ENCODE results near the gene KCNQ5.
A peak's percentile ranks its signal among the peaks of the same experiment; 100 is the strongest.

Gene KCNQ5

DNA sequence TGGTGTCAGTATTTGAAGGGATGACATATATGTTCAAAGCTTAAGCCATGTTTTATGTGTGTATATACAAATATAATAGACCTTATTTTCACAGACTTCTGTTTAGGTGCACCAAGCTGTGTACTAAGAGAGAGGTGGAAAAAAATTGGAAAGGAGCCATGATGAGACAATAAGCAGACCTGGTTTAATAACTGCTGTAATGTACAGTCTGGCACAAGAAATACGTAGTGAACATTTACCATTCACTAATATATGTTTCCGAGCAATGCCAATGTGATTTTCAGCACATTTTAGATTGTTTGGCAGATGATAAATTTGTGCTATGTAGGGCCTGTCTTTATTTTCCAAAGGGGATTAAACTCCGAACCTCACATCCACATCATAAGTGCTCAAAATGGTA is 487.1 kb downstream of the KCNQ5 start:
- DNase-seq (ENCODE audit: extremely low read depth, low read depth), result no peak
- no peak for TF ChIP-seq CTCF (IDR thresholded peaks at IDR 0.05; ENCODE audit: low read depth, low read length)

GRCh38 chr6:73109659-73110058 is 487.8 kb downstream of the KCNQ5 start:
- no peak for DNase-seq (ENCODE audit: extremely low read depth, low read depth)
- no peak for TF ChIP-seq CTCF (IDR thresholded peaks at IDR 0.05; ENCODE audit: low read depth, low read length)

GRCh38 chr6:73116330-73116729 is 494.5 kb downstream of the KCNQ5 start:
- no peak for DNase-seq (ENCODE audit: extremely low read depth, low read depth)
- TF ChIP-seq CTCF (IDR thresholded peaks at IDR 0.05; ENCODE audit: low read depth, low read length), result no peak

DNA sequence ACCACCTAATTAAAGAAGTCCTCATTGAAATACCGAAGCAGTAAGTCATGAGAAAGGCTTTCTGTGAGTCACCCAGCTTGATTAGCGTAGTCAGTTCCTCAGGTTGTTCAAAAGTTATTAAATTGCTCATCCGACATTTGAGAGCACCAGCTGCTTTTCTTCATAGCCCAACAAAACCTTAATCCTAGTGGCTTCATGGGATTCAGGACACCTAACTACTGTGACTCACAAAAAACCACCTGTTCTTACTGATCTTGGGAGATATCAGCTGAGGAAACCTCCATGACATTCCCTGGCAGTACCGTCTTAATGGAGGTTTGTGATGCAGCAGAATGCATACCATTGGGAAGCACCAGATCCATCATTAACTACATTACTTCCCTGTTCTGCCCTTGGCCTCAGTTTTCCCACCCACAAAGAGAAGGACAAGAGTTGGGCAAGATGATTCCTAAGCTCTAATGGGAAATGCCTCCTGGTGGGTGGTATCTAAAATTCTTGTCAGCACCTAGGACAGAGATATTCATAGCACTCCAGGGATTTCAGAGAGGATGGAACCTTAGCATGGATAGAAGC is 499.6 kb downstream of the KCNQ5 start:
- peak; percentile 22 for TF ChIP-seq CTCF (IDR thresholded peaks at IDR 0.05; ENCODE audit: low read depth, low read length)
- no peak for DNase-seq (ENCODE audit: extremely low read depth, low read depth)

GRCh38 chr6:73123632-73124329 is 501.9 kb downstream of the KCNQ5 start:
- DNase-seq (ENCODE audit: extremely low read depth, low read depth), result no peak
- no peak for TF ChIP-seq CTCF (IDR thresholded peaks at IDR 0.05; ENCODE audit: low read depth, low read length)

DNA sequence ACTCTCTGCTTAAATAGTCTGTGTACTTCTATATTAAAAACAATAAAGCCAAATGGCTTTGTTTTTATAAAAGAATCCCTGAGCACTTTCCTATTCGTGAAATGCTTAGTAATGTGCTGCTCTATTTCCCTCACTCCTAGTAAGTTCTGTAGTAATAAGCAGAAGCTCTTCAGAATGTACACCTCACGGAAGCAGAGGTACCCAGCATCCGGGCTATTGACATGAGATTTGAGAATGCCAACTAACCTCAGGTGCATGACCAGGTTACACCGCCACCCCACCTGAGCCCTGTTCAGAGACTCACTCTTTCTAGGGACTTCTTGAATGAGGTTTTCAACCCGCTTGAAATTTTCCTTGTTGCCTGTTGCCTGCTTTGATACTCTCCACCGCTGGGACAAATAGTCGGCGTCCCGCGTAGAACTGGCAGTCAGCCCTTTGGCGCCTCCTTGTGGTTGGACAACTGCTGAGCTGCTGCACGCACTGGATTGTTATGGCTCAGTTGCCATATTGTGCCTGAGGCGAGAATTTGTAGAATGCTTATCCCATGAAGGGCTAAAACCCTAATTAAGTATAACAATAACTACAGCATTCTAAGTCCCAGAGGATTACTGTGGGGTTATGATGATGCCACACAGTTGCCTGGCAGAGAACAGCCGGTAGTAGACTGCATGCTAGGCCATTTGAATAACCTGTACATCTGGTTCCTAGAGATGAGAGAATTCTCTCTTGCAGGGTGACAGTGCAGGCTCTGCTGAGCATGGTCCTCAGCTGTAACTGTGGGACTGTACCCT is 508.0 kb downstream of the KCNQ5 start:
- TF ChIP-seq CTCF (IDR thresholded peaks at IDR 0.05; ENCODE audit: low read depth, low read length), result peak; percentile 98
- DNase-seq (ENCODE audit: extremely low read depth, low read depth), result peak; percentile 74

- DNase-seq (ENCODE audit: extremely low read depth, low read depth), result peak; percentile 25
- TF ChIP-seq CTCF (IDR thresholded peaks at IDR 0.05; ENCODE audit: low read depth, low read length), result no peak
Measured at GRCh38 chr6:73131706-73132105, 509.8 kb downstream of the KCNQ5 start.

Data from AG09319 (cell line).